GM12878 (cell line): ENCODE data around the gene SMIM14. TPM values are rescaled to one million over a fixed set of nuclear protein-coding genes. Genes with fewer than 3 reads are reported as not detected.

ENCODE experiments used
- ATF2 ChIP-seq: IDR thresholded peaks from 2 replicates; pipeline ENCODE4 v1.6.1; 2012; ENCODE audit warnings: low read length, inconsistent platforms
- CEBPB ChIP-seq, 2 experiments: fragments of 150-350 bp in 1 of 2; IDR thresholded peaks; 2 replicates each; pipeline ENCODE4 v1.6.1; 2012 to 2014; ENCODE audit warnings: low read depth in 2 of 2, low read length in 2 of 2, borderline replicate concordance in 1 of 2, inconsistent platforms in 1 of 2
- CHD1 ChIP-seq: IDR thresholded peaks from 2 replicates; pipeline ENCODE4 v1.6.1; 2012; ENCODE audit warnings: low read depth, low read length, improper control_type of control experiment
- CREB1 ChIP-seq: IDR thresholded peaks from 2 replicates; pipeline ENCODE4 v1.6.1; 2012; ENCODE audit warnings: low read depth, mild to moderate bottlenecking, inconsistent platforms
- DPF2 ChIP-seq: fragments of 450-650 bp; IDR thresholded peaks from 2 replicates; pipeline ENCODE4 v1.6.1; 2017; ENCODE audit warnings: mild to moderate bottlenecking
- EGR1 ChIP-seq, 2 experiments: IDR thresholded peaks; 1 replicate in 1 of 2; 2 replicates in 1 of 2; pipeline ENCODE4 v1.6.1; 2011 to 2012; ENCODE audit warnings: low read depth in 2 of 2, low read length in 2 of 2, borderline replicate concordance in 1 of 2, mild to moderate bottlenecking in 1 of 2, moderate library complexity in 1 of 2
- IKZF1 ChIP-seq: fragments of 450-650 bp; conservative IDR thresholded peaks from 2 replicates; pipeline ENCODE4 v1.6.1; 2017; ENCODE audit warnings: antibody characterized with exemption, mild to moderate bottlenecking
- MAX ChIP-seq: IDR thresholded peaks from 2 replicates; pipeline ENCODE4 v1.6.1; 2012; ENCODE audit warnings: low read depth, low read length, improper control_type of control experiment
- NR2C1 ChIP-seq: fragments of 450-650 bp; IDR thresholded peaks from 2 replicates; pipeline ENCODE4 v1.6.1; 2017; ENCODE audit warnings: antibody characterized with exemption, mild to moderate bottlenecking, moderate library complexity
- PAX8 ChIP-seq: fragments of 450-650 bp; IDR thresholded peaks from 2 replicates; pipeline ENCODE4 v1.6.1; 2017; ENCODE audit warnings: mild to moderate bottlenecking, moderate library complexity
- RB1 ChIP-seq: fragments of 450-650 bp; formaldehyde crosslinking; IDR thresholded peaks from 2 replicates; pipeline ENCODE4 v1.6.1; 2017; ENCODE audit warnings: mild to moderate bottlenecking, borderline replicate concordance
- REST ChIP-seq: IDR thresholded peaks from 2 replicates; pipeline ENCODE4 v1.6.1; 2012; ENCODE audit warnings: mild to moderate bottlenecking, low read depth, low read length
- RFX5 ChIP-seq: IDR thresholded peaks from 2 replicates; pipeline ENCODE4 v1.6.1; 2011; ENCODE audit warnings: low read depth, low read length, improper control_type of control experiment
- STAT1 ChIP-seq: fragments of 450-650 bp; conservative IDR thresholded peaks from 2 replicates; pipeline ENCODE4 v1.6.1; 2014; ENCODE audit warnings: antibody characterized with exemption, mild to moderate bottlenecking
- STAT3 ChIP-seq: IDR thresholded peaks from 2 replicates; pipeline ENCODE4 v1.6.1; 2011; ENCODE audit warnings: low read depth, low read length, improper control_type of control experiment
- polyA plus RNA-seq, 11 experiments: library from polyadenylated mRNA; depleted of rRNA in 4 of 11; unstranded in 6 of 11; stranded (reverse) in 5 of 11; fragments of >200 nt; fragmentation: Nextera tagmentation in 4 of 11; fragmentation: Illumina TruSeq in 1 of 11; extraction: Ambion mirVana in 4 of 11; extraction: Trizol in 1 of 11; gene quantifications; 1 replicate in 1 of 11; 2 replicates in 10 of 11; pipeline versions ENCODE4 v1.2.1 to v1.2.3, GENCODE V29; 2011 to 2016; ENCODE audit warnings: inconsistent platforms in 2 of 11, missing spikeins in 2 of 11, low read depth in 1 of 11
- total RNA-seq, 4 experiments: library from RNA; depleted of rRNA in 3 of 4; stranded (reverse); fragments of >200 nt in 3 of 4; fragmentation: Illumina TruSeq in 1 of 4; extraction: Trizol in 1 of 4; gene quantifications; 2 replicates each; pipeline versions ENCODE4 v1.2.1 to v1.2.3, GENCODE V29; 2013 to 2021
- TF ChIP-seq, protein P1 (sequence below): IDR thresholded peaks from 2 replicates; pipeline ENCODE4 v1.6.1; 2011; ENCODE audit warnings: low read depth, low read length, improper control_type of control experiment, borderline replicate concordance
- TF ChIP-seq, protein P2 (sequence below): IDR thresholded peaks from 2 replicates; pipeline ENCODE4 v1.6.1; 2011; ENCODE audit warnings: borderline replicate concordance, low read depth, mild to moderate bottlenecking, moderate library complexity, low read length; ENCODE audit not compliant: insufficient read depth, poor library complexity, severe bottlenecking
- TF ChIP-seq, protein P3 (sequence below): fragments of 450-650 bp; IDR thresholded peaks from 2 replicates; pipeline ENCODE4 v1.6.1; 2016; ENCODE audit warnings: mild to moderate bottlenecking, moderate library complexity, borderline replicate concordance

The SMIM14 gene
- total and polyA plus RNA-seq, 10 of the 15 experiments (the other 5 are each of a cell fraction or from before 2014, with no cell fraction given): 125 to 671 (median 188) TPM

DNA sequence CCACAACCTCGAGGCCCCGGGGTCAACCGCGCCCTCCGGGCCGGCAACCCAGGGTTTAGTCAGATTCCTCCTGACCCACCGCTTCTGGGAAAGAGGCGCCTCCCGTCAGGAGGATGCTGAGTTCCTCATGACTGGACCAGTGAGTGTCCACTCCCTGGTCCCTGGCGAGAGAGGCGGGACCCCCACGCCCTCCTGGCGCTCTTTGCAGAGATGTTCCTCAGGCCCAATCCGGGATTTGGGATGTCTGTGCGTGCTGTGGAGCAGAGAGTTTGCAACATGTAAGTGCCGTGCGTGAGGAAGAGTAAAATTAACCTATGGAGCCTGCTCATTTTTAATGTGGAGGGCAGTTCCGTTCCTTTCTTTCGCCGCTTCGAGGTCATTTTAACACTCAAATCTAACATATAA, 110.6 kb downstream of the SMIM14 start (continued):
- TF ChIP-seq CEBPB (IDR thresholded peaks at IDR 0.05; ENCODE audit: borderline replicate concordance in 1 of 2, low read depth in 2 of 2, low read length in 2 of 2): no peak
- peak; percentile 55 for TF ChIP-seq DPF2
- TF ChIP-seq ATF2: no peak
- no peak for TF ChIP-seq NR2C1
- TF ChIP-seq, protein P1, sequence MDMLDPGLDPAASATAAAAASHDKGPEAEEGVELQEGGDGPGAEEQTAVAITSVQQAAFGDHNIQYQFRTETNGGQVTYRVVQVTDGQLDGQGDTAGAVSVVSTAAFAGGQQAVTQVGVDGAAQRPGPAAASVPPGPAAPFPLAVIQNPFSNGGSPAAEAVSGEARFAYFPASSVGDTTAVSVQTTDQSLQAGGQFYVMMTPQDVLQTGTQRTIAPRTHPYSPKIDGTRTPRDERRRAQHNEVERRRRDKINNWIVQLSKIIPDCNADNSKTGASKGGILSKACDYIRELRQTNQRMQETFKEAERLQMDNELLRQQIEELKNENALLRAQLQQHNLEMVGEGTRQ: no peak
- TF ChIP-seq RB1: no peak; the same call in 1 of the 2 replicates
- no peak for TF ChIP-seq RFX5
- TF ChIP-seq CHD1: no peak
- no peak for TF ChIP-seq STAT1
- TF ChIP-seq CREB1: no peak
- no peak for TF ChIP-seq PAX8
- no peak for TF ChIP-seq REST
- TF ChIP-seq, protein P2, sequence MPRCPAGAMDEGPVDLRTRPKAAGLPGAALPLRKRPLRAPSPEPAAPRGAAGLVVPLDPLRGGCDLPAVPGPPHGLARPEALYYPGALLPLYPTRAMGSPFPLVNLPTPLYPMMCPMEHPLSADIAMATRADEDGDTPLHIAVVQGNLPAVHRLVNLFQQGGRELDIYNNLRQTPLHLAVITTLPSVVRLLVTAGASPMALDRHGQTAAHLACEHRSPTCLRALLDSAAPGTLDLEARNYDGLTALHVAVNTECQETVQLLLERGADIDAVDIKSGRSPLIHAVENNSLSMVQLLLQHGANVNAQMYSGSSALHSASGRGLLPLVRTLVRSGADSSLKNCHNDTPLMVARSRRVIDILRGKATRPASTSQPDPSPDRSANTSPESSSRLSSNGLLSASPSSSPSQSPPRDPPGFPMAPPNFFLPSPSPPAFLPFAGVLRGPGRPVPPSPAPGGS: no peak
- TF ChIP-seq IKZF1: peak; percentile 47
- TF ChIP-seq STAT3: no peak
- TF ChIP-seq MAX: no peak
- TF ChIP-seq, protein P3, sequence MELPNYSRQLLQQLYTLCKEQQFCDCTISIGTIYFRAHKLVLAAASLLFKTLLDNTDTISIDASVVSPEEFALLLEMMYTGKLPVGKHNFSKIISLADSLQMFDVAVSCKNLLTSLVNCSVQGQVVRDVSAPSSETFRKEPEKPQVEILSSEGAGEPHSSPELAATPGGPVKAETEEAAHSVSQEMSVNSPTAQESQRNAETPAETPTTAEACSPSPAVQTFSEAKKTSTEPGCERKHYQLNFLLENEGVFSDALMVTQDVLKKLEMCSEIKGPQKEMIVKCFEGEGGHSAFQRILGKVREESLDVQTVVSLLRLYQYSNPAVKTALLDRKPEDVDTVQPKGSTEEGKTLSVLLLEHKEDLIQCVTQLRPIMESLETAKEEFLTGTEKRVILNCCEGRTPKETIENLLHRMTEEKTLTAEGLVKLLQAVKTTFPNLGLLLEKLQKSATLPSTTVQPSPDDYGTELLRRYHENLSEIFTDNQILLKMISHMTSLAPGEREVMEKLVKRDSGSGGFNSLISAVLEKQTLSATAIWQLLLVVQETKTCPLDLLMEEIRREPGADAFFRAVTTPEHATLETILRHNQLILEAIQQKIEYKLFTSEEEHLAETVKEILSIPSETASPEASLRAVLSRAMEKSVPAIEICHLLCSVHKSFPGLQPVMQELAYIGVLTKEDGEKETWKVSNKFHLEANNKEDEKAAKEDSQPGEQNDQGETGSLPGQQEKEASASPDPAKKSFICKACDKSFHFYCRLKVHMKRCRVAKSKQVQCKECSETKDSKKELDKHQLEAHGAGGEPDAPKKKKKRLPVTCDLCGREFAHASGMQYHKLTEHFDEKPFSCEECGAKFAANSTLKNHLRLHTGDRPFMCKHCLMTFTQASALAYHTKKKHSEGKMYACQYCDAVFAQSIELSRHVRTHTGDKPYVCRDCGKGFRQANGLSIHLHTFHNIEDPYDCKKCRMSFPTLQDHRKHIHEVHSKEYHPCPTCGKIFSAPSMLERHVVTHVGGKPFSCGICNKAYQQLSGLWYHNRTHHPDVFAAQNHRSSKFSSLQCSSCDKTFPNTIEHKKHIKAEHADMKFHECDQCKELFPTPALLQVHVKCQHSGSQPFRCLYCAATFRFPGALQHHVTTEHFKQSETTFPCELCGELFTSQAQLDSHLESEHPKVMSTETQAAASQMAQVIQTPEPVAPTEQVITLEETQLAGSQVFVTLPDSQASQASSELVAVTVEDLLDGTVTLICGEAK: peak; percentile 65; the same call in 1 of the 2 replicates
- TF ChIP-seq EGR1 (IDR thresholded peaks at IDR 0.05; ENCODE audit: borderline replicate concordance in 1 of 2, low read depth in 2 of 2, low read length in 2 of 2): no peak
